Heart left ventricle (tissue), 16 donors: ENCODE data around the gene CEP164. TPM values are rescaled to one million over a fixed set of nuclear protein-coding genes. Genes with fewer than 3 reads are reported as not detected.
A peak's percentile ranks its signal among the peaks of the same experiment; 100 is the strongest.

Experiments used
- ATAC-seq, 4 donors: fragments of 200-7000 bp; cut with Tn5 transposase; one replicate each; pipeline ENCODE4 v1.9.1; 2020 to 2022; ENCODE audit warnings: moderate library complexity in 4 of 4, mild to moderate bottlenecking in 3 of 4, moderate number of reproducible peaks in 1 of 4
- DNase-seq, 5 donors: peaks; one replicate each; pipeline ENCODE4 v3.0.0-alpha.2; 2020
- H3K27ac ChIP-seq, 12 donors: fragments of 200-600 bp; sonication (generic) in 4 of 12; one replicate each; pipeline versions ENCODE4 v1.5.0 to v1.8.0; 2016 to 2022; ENCODE audit warnings: mild to moderate bottlenecking in 2 of 12
- H3K27me3 ChIP-seq, 9 donors: fragments of 200-600 bp; sonication (generic) in 2 of 9; one replicate each; pipeline versions ENCODE4 v1.5.1 to v1.8.0; 2016 to 2022; ENCODE audit warnings: mild to moderate bottlenecking in 3 of 9
- H3K36me3 ChIP-seq, 9 donors: fragments of 200-600 bp; sonication (generic) in 2 of 9; one replicate each; pipeline versions ENCODE4 v1.5.0 to v1.8.0; 2018 to 2022; ENCODE audit warnings: mild to moderate bottlenecking in 2 of 9
- H3K4me1 ChIP-seq, 12 donors: fragments of 200-600 bp; sonication (generic) in 4 of 12; one replicate each; pipeline versions ENCODE4 v1.5.0 to v1.8.0; 2016 to 2022; ENCODE audit warnings: mild to moderate bottlenecking in 3 of 12
- H3K4me3 ChIP-seq, 12 donors: fragments of 200-600 bp; sonication (generic) in 4 of 12; one replicate each; pipeline versions ENCODE4 v1.5.0 to v1.8.0; 2017 to 2022; ENCODE audit warnings: mild to moderate bottlenecking in 9 of 12, moderate library complexity in 4 of 12
- H3K9me3 ChIP-seq, 12 donors: fragments of 200-600 bp; sonication (generic) in 4 of 12; one replicate each; pipeline versions ENCODE4 v1.5.0 to v1.8.0; 2016 to 2022; ENCODE audit warnings: mild to moderate bottlenecking in 1 of 12
- POLR2A ChIP-seq, 2 donors: fragments of 450-650 bp; IDR thresholded peaks; one replicate each; pipeline ENCODE4 v1.6.1; 2017; ENCODE audit warnings: antibody characterized with exemption in 2 of 2, mild to moderate bottlenecking in 2 of 2, moderate library complexity in 2 of 2
- WGBS, 4 donors: extraction: QIAGEN DNeasy Blood & Tissue Kit in 2 of 4; methylation state at CpG; one replicate each; pipeline versions ENCODE4 v1.1.5 to v1.1.7; 2013 to 2018; 5-methylcytosine and 5-hydroxymethylcytosine counted together
- intact Hi-C, 10 donors: fragments of 100-400 bp; cut with DNase I; formaldehyde crosslinking; loops; one replicate each; pipeline versions ENCODE4 v1.11.1 to v1.14.2; 2022
- polyA plus RNA-seq, 2 donors: library from polyadenylated mRNA; stranded (reverse); fragments of 200-250 nt; gene quantifications; one replicate each; pipeline ENCODE4 v1.2.3, GENCODE V29; 2013
- total RNA-seq, 9 donors: library from RNA; depleted of rRNA in 2 of 9; stranded (reverse); fragments of >200 nt in 2 of 9; fragmentation: NEBNext Ultra II Directional in 3 of 9; extraction: Animal tissue kit (Norgen Biotek cat#: 25700) in 3 of 9; gene quantifications; one replicate each; pipeline versions ENCODE4 v1.1.0 to v1.2.4, GENCODE V29; 2016 to 2023
- TF ChIP-seq, protein P1 (sequence below), 12 donors: fragments of 200-600 bp; sonication (generic) in 4 of 12; IDR thresholded peaks; one replicate each; pipeline versions ENCODE4 v1.5.0 to v1.8.0; 2018 to 2022; ENCODE audit warnings: antibody characterized with exemption in 12 of 12, mild to moderate bottlenecking in 5 of 12
- donor health status: ischemic (EF 13 %, LVEDD 7.1; RV severe dilation, severe dysfunction).
- donor health status: healthy with polysubstance abuse.
- donor health status: DM: no; HTN: yes; CAD: no.
- donor health status: DM: no; HTN: no; CAD: no.
- donor health status: ischemic (EF 25% LVEDD 6.9; RV normal size, moderate dysfunction).
- donor health status: ischemic (EF 25% LVEDD 5.7; RV mildly dilated, moderate dysfunction).
- donor health status: healthy.
- donor health status: DM: yes; HTN: yes; CAD: no.
- donor health status: ischemic (EF 35%, LVEDD 5.7; RV mildly dilated, moderate dysfunction).
- donor health status: nonischemic (EF 11% LVEDD 7.7; RV severe dilation, severe dysfunction).
- donor health status: DM: yes; HTN: yes; CAD: no.
- donor health status: PGD.
- donor health status: ischemic (EF 29% LVEDD 5.4; RV normal size, mild dysfunction).
- donor health status: nonischemic (EF 23%, LVEDD 6.1; RV moderate dilation, normal function).

CEP164 gene
- total and polyA plus RNA-seq, 11 donors, result 2.6 to 15.4 (median 6.6) TPM

DNA sequence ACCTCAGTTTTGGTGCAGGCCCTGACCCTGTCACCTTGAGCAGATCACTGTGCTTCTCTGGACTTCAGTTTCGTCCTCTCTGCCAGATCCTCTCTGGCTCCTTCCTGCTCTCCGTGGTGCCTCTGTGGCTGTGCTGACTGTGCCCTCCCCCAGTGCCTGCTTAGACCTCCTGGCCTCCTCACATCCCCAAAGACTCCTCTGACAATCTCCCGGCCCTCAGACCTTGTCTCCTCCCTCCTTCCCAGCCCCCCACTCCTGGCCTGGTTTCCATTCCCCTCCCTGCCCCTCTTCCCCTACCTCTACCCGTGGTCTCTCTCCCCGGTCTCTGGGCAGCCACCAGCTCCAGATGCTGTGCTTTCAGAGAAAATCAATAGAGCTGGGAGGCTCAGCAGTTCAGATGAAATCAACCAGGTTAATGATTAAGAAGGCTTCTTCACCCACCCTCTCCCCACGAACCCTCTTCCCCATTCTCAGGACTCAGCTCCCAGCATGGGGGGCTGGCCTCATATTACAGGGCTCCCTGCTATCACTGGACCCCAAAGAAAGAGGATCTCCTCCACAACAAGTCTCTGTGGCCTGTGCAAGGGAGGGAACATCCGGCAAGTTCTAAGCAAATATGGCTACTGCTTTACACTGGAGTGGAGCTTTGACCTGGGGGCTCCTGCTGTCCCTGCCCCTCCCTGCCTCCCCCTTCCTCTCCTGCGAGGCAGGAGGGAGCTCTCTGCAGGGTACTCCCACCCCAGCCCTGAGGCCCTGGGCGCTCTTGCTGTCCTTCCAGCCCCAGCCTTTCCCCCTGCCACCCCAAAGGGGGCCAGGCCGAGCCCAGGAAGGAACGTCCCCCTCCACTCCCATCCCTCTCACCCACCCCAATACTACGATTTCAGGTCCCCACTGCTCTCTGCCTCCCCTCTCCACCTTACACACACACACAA lies 28.0 kb upstream of the CEP164 start:
- Histone ChIP-seq H3K4me3 (peak overlapping the region in 4 of 12 donors; percentile 23 to 39 (median 30)), H3K36me3 (peaks cover 0 to 12% (median 5%) of the 10 kb centered on the region in 9 donors), H3K27ac (no peak overlapping the region), H3K9me3 (no peaks in the 10 kb centered on the region), H3K27me3 (no peaks in the 10 kb centered on the region), H3K4me1 (peaks cover 0 to 27% (median 12%) of the 10 kb centered on the region in 12 donors)
- WGBS, 4 donors, result 56 to 67% (median 66%) methylated on average over 11 to 12 of the region's 12 CpGs
- no peak for TF ChIP-seq POLR2A (IDR thresholded peaks at IDR 0.05)
- TF ChIP-seq, protein P1, sequence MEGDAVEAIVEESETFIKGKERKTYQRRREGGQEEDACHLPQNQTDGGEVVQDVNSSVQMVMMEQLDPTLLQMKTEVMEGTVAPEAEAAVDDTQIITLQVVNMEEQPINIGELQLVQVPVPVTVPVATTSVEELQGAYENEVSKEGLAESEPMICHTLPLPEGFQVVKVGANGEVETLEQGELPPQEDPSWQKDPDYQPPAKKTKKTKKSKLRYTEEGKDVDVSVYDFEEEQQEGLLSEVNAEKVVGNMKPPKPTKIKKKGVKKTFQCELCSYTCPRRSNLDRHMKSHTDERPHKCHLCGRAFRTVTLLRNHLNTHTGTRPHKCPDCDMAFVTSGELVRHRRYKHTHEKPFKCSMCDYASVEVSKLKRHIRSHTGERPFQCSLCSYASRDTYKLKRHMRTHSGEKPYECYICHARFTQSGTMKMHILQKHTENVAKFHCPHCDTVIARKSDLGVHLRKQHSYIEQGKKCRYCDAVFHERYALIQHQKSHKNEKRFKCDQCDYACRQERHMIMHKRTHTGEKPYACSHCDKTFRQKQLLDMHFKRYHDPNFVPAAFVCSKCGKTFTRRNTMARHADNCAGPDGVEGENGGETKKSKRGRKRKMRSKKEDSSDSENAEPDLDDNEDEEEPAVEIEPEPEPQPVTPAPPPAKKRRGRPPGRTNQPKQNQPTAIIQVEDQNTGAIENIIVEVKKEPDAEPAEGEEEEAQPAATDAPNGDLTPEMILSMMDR (IDR thresholded peaks at IDR 0.05), result no peak
- ATAC-seq (peak in 1 of 4 donors; percentile 10), DNase-seq (no peak)
- intact Hi-C loops, result no loop called here

DNA sequence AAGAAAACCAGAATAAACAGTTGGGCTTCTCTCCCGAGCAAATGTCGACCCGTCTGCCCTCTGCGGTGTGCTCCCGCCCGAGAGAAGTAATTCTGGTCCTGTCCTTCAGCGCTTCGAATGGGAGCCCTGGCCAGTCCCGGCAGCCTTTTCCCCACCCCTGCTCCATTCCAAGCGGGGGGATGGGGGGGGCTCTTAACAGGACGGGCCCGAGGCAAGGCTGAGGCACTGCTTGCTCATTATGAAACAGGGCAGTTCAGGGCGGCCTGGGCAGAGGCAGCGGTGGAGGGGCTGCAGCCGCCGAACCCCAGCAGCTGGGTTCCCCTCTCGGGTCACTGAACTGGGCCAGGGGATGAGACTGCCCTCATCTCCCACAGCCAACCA lies 27.4 kb upstream of the CEP164 start:
- H3K4me1 ChIP-seq, result peaks cover 0 to 27% (median 12%) of the 10 kb centered on the region in 12 donors
- H3K27me3 ChIP-seq, result no peaks in the 10 kb centered on the region
- TF ChIP-seq, protein P1 (IDR thresholded peaks at IDR 0.05), result no peak
- TF ChIP-seq POLR2A (IDR thresholded peaks at IDR 0.05), result no peak
- intact Hi-C loops, result no loop called here
- H3K27ac ChIP-seq, result no peak overlapping the region
- ATAC-seq (peak in 3 of 4 donors; percentile 57 to 74 (median 59)), DNase-seq (peak in 3 of 5 donors; percentile 25 to 47 (median 46))
- H3K4me3 ChIP-seq, result peak overlapping the region in 8 of 12 donors; percentile 5 to 40 (median 23)
- 31 to 44% (median 37%) methylated on average over 17 of the region's 17 CpGs for WGBS, 4 donors
- H3K36me3 ChIP-seq, result peaks cover 0 to 7% (median under 1%) of the 10 kb centered on the region in 9 donors
- no peaks in the 10 kb centered on the region for H3K9me3 ChIP-seq

DNA sequence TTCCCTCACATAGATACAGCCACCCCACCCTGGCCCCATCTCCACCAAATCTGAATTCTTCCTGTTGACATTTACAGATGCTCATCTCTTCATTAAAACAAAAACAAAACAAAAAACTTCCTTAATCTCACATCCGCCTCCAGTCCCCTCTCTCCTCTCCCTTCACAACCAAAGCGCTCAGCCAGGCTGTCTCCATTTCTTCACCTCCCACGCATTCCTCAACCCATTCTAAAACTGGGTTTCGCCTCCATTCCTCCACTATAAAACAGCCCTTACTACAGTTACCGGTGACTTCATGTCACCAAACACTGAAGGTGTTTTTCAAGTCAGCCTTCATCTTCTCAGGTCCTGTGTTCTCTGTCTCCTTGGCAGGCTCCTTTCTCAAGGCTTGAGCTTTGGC lies 26.9 kb upstream of the CEP164 start:
- intact Hi-C loops, result no loop called here
- Histone ChIP-seq H3K27me3 (no peaks in the 10 kb centered on the region), H3K36me3 (peaks cover 0 to 2% (median 0%) of the 10 kb centered on the region in 9 donors), H3K27ac (no peak overlapping the region), H3K4me1 (peaks cover 0 to 27% (median 12%) of the 10 kb centered on the region in 12 donors), H3K9me3 (no peaks in the 10 kb centered on the region), H3K4me3 (peak overlapping the region in 7 of 12 donors; percentile 5 to 40 (median 23))
- ATAC-seq, result no peak
- WGBS, 4 donors, result 62 to 76% (median 72%) methylated on average over 5 of the region's 5 CpGs
- DNase-seq, result no peak
- TF ChIP-seq, protein P1 (IDR thresholded peaks at IDR 0.05), result no peak
- TF ChIP-seq POLR2A (IDR thresholded peaks at IDR 0.05), result no peak

DNA sequence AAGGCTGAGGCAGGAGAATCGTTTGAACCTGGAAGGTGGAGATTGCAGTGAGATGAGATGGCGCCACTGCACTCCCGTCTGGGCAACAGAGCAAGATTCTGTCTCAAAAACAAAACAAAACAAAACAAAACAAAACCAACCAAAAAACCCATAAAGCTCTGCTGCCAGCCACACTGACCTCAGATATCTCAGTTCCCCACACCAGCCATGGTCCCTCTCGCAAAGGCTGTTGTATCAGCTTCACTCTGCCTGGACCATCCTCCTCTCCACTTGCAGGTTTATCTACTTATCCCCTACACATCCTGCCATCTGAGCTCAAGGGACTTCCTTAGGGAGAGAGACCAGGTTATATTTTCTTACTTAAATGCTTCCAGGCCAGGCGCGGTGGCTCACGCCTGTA lies 25.4 kb upstream of the CEP164 start:
- DNase-seq (no peak), ATAC-seq (no peak)
- Histone ChIP-seq H3K27me3 (no peaks in the 10 kb centered on the region), H3K27ac (no peak overlapping the region), H3K36me3 (peaks cover 0 to 5% (median 0%) of the 10 kb centered on the region in 9 donors), H3K4me1 (peaks cover 0 to 27% (median 12%) of the 10 kb centered on the region in 12 donors), H3K4me3 (no peak overlapping the region), H3K9me3 (no peaks in the 10 kb centered on the region)
- 81 to 94% (median 88%) methylated on average over 7 of the region's 7 CpGs for WGBS, 4 donors
- intact Hi-C loops, result no loop called here
- no peak for TF ChIP-seq POLR2A (IDR thresholded peaks at IDR 0.05)
- TF ChIP-seq, protein P1 (IDR thresholded peaks at IDR 0.05), result no peak
